Fibroblast of lung (primary cell): Measurements from ENCODE around the gene EPC2.

Experiments
- EZH2 ChIP-seq: IDR thresholded peaks from 2 replicates; pipeline ENCODE4 v1.5.1; 2012; ENCODE audit warnings: low read length, control low read depth, mild to moderate bottlenecking; ENCODE audit errors: missing control alignments
- TF ChIP-seq, protein P1 (sequence below), 2 donors: IDR thresholded peaks in 1 of 2; conservative IDR thresholded peaks in 1 of 2; 1 replicate in 1 of 2; 2 replicates in 1 of 2; pipeline ENCODE4 v1.5.1; 2011 to 2012; ENCODE audit warnings: low read length in 2 of 2, control low read depth in 1 of 2, inconsistent platforms in 1 of 2, low read depth in 1 of 2, mild to moderate bottlenecking in 1 of 2

DNA sequence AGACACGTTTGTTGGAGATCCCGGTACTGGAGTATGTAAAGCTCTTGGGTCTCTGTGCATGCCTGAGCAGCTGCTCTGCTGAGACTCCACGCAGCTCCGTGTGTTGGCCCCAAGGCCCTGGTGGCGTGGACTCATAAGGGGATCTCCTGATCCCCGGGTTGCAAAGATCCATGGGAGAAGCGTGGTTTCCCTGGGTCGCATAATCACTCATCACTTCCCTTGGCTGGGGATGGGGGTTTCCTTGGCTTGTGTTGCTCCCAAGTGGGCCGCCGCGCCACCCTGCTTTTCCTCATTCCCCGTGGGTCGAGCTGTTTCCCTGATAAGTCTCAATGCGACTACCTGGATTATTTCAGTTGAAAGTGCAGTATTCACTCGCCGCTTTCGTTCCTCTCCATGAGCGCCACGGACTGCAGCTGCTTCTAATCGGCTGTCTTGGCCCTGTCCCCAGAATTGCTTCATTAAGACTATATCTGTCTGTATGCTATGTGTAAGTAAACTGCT lies 76.0 kb downstream of the EPC2 start:
- TF ChIP-seq, protein P1, sequence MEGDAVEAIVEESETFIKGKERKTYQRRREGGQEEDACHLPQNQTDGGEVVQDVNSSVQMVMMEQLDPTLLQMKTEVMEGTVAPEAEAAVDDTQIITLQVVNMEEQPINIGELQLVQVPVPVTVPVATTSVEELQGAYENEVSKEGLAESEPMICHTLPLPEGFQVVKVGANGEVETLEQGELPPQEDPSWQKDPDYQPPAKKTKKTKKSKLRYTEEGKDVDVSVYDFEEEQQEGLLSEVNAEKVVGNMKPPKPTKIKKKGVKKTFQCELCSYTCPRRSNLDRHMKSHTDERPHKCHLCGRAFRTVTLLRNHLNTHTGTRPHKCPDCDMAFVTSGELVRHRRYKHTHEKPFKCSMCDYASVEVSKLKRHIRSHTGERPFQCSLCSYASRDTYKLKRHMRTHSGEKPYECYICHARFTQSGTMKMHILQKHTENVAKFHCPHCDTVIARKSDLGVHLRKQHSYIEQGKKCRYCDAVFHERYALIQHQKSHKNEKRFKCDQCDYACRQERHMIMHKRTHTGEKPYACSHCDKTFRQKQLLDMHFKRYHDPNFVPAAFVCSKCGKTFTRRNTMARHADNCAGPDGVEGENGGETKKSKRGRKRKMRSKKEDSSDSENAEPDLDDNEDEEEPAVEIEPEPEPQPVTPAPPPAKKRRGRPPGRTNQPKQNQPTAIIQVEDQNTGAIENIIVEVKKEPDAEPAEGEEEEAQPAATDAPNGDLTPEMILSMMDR (conservative IDR thresholded peaks at IDR 0.05 in 1 of 2, IDR thresholded peaks at IDR 0.05 in 1 of 2; ENCODE audit: low read depth in 1 of 2, low read length in 2 of 2): no peak
- no peak for TF ChIP-seq EZH2
